ENCODE data around the gene UGT1A8.
"Not testable (repeated sequence)": the region's sequence is repeated elsewhere in the genome, so short reads cannot be mapped to it uniquely, and the experiment has no call there.

The UGT1A8 gene

DNA sequence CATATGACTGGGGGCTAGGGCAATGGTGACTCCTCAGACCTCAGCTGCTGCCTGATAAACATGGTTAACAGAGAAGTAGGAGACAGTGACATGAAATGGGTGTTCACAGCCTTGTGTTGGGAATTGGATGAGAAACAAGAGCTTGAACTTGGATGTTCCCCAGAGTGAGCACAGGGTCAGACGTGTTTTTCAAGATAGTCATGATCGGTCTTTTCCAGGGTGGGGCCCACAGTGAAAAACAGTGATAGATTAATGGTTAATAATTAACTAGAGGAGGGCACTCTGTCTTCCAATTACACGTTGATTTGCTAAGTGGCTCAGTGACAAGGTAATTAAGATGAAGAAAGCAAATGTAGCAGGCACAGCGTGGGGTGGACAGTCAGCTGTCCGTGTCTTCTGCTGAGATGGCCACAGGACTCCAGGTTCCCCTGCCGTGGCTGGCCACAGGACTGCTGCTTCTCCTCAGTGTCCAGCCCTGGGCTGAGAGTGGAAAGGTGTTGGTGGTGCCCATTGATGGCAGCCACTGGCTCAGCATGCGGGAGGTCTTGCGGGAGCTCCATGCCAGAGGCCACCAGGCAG lies 111.4 kb downstream of the UGT1A8 start, which contains the start of gene UGT1A3:
Gene UGT1A3, plus strand, starts transcription at position 320 of the 579 bp plus-strand sequence. Its CDS starts 85 bp downstream, at position 405.
- no peak for DNase-seq (ENCODE audit: low spot score)

DNA sequence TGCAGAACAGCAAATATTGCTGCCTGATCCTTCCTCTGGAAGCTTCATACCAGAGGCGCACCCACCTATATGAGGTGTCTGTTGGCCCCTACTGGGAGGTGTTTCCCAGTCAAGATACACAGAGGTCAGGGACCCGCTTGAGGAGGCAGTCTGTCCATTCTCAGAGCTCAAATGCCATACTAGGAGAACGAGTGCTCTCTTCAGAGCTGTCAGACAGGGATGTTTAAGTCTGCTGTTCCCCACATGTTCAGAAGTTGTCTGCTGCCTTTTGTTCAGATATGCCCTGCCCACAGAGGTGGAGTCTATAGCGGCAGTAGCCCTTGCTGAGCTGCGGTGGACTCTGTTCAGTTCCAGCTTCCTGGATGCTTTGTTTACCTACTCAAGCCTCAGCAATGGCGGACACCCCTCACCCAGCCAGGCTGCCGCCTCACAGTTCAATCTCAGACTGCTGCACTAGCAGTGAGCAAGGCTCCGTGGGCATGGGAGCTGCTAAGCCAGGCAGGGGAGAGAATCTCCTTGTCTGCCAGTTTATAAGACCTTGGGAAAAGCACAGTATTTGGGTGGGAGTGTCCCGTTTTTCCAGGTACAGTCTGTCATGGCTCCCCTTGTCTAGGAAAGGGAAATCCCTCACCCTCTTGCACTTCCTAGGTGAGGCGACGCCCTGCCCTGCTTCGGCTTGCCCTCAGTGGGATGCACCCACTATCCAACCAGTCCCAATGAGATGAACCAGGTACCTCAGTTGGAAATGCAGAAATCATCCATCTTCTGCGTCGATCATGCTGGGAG lies 119.6 kb downstream of the UGT1A8 start:
- not testable (repeated sequence) for DNase-seq (ENCODE audit: low spot score)

DNA sequence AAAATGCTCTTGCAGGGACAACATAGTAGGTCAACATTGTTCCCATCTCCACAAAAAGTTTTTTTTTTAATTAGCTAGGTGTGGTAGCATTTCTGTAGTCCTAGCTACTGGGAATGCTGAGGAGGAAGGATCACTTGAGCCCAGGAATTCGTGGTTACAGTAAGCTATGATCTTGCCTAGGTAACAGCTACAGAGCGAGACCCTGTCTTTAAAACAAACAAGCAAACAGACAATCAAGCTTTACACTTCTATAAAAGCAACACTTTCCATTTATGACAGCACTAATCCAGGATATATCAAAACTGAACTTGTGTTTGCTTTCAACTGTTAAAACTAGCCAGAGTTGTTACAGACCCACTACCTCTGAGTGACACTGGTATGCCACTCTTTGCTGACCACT lies 123.4 kb downstream of the UGT1A8 start:
- no peak for DNase-seq (ENCODE audit: low spot score)

DNA sequence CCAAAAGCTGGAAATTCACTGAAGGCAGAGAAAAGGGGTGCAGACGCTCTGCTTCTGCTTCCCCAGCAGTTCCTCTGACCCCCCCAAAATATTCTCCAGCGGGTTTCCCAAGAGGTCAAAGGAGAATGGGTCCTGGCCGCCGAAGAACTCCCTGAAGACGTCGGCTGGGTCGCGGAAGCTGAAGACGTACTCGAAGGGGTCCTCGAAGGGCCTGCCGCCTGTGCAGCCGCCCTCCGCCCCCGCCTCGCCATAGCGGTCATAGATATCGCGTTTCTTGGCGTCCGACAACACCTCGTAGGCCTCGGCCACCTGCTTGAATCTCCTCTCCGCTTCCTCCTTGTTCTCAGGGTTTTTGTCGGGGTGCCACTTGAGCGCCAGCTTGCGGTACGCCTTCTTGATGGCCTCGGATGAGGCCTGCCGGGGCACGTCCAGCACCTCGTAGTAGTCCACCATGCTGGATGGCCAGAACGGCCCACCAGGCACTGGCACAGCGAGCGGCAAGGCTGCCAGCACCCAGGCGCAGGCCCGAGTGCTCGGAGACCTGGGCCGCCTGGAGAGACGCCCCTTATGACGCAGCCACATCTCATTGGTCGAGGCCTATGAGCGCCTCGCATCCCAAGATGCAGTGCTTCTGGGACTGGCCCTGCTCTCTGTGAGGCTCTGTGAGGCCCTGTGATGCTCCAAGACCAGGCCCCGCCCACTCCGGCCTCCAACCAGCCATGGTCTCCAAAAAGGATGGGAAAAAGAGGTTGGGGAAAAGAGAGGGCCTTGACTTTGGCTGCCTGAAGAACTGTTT lies 126.2 kb downstream of the UGT1A8 start:
- DNase-seq (ENCODE audit: low spot score): no peak

- DNase-seq (ENCODE audit: low spot score): no peak
These were observed 127.8 kb downstream of the UGT1A8 start for GRCh38 chr2:233745073-233745755.

DNA sequence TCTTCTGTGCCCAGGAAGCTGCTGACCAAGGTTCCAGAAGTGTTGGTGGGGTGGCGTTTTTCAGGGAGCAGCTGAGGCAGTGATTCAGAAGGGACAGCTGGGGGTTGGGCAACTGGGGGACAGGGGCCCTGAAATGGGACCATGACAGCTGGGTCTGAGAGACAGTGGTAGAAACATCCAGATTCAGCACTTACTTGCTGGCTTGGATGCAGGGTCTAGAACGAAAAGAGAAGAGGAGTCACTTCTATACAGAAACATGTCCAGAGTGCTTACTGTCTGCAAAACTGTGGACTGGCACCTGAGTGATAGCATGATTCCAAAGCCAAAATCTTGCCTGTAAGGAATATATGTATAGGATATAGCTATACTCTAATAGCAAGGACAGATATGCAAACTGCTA lies 128.4 kb downstream of the UGT1A8 start:
- DNase-seq (ENCODE audit: low spot score): not testable (repeated sequence)

DNA sequence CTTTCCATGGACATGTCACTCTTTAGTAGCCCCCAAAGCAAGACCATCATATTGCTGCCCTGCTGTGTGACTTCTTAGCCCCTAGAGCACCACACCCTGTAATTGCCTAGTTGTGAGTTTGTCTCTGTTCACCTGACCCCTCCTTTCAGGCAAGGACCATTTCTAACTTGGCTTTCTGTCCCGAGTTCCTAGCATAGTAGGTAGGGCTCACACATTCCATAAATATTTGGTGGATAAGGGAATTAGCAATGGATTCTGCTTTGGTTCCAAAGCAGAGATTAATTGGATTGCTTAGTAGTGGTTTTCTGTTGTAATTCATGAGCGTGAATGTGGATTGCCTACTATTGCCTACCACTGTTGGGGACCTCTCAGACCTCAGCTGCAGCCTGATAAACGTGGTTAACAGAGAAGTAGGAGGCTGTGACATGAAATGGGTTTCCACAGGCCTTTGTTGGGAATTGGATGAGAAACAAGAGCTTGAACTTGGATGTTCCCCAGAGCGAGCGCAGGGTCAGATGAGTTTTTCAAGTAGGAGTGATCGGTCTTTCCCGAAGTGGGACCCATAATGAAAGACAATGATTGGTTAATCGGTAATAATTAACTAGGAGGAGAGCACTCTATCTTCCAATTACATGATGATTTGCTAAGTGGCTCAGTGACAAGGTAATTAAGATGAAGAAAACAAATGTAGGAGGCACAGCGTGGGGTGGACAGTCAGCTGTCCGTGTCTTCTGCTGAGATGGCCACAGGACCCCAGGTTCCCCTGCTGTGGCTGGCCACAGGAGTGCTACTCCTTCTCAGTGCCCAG lies 129.2 kb downstream of the UGT1A8 start:
- no peak for DNase-seq (ENCODE audit: low spot score)

DNA sequence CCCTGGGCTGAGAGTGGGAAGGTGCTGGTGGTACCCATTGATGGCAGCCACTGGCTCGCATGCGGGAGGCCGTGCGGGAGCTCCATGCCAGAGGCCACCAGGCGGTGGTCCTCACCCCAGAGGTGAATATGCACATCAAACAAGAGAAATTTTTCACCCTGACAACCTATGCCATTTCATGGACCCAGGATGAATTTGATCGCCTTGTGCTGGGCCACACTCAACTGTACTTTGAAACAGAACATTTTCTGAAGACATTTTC lies 129.8 kb downstream of the UGT1A8 start:
- DNase-seq (ENCODE audit: low spot score): no peak

DNA sequence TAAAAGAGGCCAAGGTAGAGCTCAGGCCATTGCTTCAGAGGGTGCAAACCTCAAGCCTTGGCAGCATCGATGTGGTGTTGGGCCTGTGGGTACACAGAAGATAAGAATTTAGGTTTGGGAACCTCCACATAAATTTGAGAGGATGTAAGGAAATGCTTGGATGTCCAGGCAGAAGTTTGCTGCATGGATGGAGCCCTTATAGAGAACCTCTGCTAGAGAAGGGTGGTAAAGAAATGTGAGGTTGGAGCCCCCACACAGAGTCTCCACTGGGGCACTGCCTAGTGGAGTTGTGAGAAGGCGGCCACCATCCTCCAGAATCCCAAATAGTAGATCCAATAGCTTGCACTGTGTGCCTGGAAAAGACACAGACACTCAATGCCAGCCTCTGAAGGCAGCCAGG lies 133.3 kb downstream of the UGT1A8 start:
- not testable (repeated sequence) for DNase-seq (ENCODE audit: low spot score)

GRCh38 chr2:233751212-233752009 lies 134.0 kb downstream of the UGT1A8 start:
- not testable (repeated sequence) for DNase-seq (ENCODE audit: low spot score)

- no peak for DNase-seq (ENCODE audit: low spot score)
These were observed 137.6 kb downstream of the UGT1A8 start for GRCh38 chr2:233754872-233755611.

DNA sequence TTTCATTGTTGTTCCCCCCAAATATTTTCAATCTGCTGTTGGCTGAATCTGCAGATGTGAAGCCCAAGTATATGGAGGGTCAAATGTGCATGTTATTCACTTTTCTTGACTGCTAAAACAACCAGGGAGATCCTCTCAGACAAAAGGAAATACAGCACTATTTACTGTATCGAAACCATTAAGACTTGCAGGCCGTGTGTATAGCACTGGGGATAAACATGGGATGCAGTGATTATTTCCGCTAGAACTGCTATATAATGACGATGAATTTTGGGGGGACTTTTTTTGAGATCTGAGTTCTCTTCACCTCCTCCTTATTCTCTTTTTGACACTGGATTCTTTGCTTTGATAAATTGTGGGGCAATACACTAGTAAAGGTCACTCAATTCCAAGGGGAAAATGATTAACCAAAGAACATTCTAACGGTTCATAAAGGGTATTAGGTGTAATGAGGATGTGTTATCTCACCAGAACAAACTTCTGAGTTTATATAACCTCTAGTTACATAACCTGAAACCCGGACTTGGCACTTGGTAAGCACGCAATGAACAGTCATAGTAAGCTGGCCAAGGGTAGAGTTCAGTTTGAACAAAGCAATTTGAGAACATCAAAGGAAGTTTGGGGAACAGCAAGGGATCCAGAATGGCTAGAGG lies 139.1 kb downstream of the UGT1A8 start:
- no peak for DNase-seq (ENCODE audit: low spot score)

DNA sequence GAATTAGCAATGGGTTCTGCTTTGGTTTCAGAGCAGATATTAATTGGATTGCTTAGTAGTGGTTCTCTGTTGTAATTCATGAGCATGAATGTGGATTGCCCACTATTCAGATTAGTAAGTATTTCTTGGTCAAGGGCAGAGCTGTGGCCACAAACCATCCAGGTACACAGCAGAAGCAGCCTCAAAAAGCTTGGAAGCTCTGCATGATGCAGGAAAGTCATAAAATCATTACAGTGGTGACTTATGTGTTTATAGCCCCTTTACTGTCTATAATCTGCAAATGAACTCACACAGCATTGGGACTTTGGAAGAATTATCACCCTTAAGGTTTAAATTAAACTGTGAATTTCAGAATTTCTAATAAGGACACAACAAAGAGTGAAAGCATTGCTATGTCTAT lies 140.7 kb downstream of the UGT1A8 start:
- no peak for DNase-seq (ENCODE audit: low spot score)

- DNase-seq (ENCODE audit: low spot score): no peak
These were observed 141.4 kb downstream of the UGT1A8 start for GRCh38 chr2:233758849-233759248.

- DNase-seq (ENCODE audit: low spot score): no peak
These were observed 142.6 kb downstream of the UGT1A8 start, which contains the start of gene UGT1A1 for GRCh38 chr2:233760043-233760442. UGT1A1 (plus strand) TSS chr2:233760270; CDS start chr2:233760288, 18 bp downstream.

- no peak for DNase-seq (ENCODE audit: low spot score)
These were observed 143.8 kb downstream of the UGT1A8 start for GRCh38 chr2:233761040-233761769.

GRCh38 chr2:233764264-233764663 lies 146.8 kb downstream of the UGT1A8 start:
- no peak for DNase-seq (ENCODE audit: low spot score)

GRCh38 chr2:233764761-233765160 lies 147.3 kb downstream of the UGT1A8 start:
- DNase-seq (ENCODE audit: low spot score): no peak

DNA sequence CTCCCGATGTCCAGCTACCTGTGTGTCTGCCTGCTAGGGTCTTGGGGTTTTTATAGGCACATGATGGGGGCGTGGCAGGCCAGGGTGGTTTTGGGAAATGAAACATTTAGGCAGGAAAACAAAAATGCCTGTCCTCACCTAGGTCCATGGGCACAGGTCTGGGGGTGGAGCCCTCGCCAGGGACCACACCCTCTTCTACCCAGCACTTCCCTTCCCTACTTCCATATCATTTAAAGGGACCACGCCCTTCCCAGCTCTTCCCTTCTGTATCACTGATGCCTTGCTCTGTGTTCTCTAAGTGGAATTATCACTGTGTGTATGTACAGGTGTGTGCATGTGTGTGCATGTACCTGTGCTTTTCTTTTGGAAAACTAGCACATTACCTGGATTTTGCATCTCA lies 149.0 kb downstream of the UGT1A8 start:
- DNase-seq (ENCODE audit: low spot score): no peak

Measured in kidney capillary endothelial cell (primary cell).